Tibial artery (tissue), 4 donors: ENCODE results near the gene MCM3AP.
A peak's percentile ranks its signal among the peaks of the same experiment; 100 is the strongest.

Experiments
- DNase-seq, 2 donors: peaks; one replicate each; pipeline ENCODE4 v3.0.0-alpha.2; 2019
- H3K27ac ChIP-seq, 2 donors: fragments of 200-600 bp; sonication (generic) in 1 of 2; 1 replicate in 1 of 2; 2 replicates in 1 of 2; pipeline ENCODE4 v1.5.1; 2018 to 2019; ENCODE audit warnings: mild to moderate bottlenecking in 1 of 2
- H3K27me3 ChIP-seq, 2 donors: fragments of 200-600 bp; sonication (generic) in 1 of 2; one replicate each; pipeline versions ENCODE4 v1.5.1 to v1.6.0; 2016 to 2019
- H3K36me3 ChIP-seq, 3 donors: fragments of 200-600 bp; sonication (generic) in 2 of 3; one replicate each; pipeline ENCODE4 v1.5.1; 2016 to 2019; ENCODE audit warnings: mild to moderate bottlenecking in 2 of 3
- H3K4me1 ChIP-seq, 4 donors: fragments of 200-600 bp; sonication (generic) in 2 of 4; 1 replicate in 3 of 4; 2 replicates in 1 of 4; pipeline ENCODE4 v1.5.1; 2016 to 2019
- H3K4me3 ChIP-seq, 2 donors: fragments of 200-600 bp; sonication (generic) in 1 of 2; 1 replicate in 1 of 2; 2 replicates in 1 of 2; pipeline ENCODE4 v1.5.1; 2018 to 2019; ENCODE audit warnings: mild to moderate bottlenecking in 2 of 2
- H3K9me3 ChIP-seq, 3 donors: fragments of 200-600 bp; sonication (generic) in 1 of 3; one replicate each; pipeline ENCODE4 v1.5.1; 2016 to 2019
- CTCF ChIP-seq, 2 experiments: fragments of 200-600 bp in 1 of 2; fragments of 450-650 bp in 1 of 2; IDR thresholded peaks; one replicate each; pipeline ENCODE4 v1.5.1; 2017 to 2019; ENCODE audit warnings: antibody characterized with exemption in 2 of 2, mild to moderate bottlenecking in 1 of 2, moderate library complexity in 1 of 2
- intact Hi-C: fragments of 100-400 bp; cut with DNase I; formaldehyde crosslinking; loops from one replicate; pipeline ENCODE4 v1.15.0; 2023; ENCODE audit warnings: low total_unique reads

Gene MCM3AP

DNA sequence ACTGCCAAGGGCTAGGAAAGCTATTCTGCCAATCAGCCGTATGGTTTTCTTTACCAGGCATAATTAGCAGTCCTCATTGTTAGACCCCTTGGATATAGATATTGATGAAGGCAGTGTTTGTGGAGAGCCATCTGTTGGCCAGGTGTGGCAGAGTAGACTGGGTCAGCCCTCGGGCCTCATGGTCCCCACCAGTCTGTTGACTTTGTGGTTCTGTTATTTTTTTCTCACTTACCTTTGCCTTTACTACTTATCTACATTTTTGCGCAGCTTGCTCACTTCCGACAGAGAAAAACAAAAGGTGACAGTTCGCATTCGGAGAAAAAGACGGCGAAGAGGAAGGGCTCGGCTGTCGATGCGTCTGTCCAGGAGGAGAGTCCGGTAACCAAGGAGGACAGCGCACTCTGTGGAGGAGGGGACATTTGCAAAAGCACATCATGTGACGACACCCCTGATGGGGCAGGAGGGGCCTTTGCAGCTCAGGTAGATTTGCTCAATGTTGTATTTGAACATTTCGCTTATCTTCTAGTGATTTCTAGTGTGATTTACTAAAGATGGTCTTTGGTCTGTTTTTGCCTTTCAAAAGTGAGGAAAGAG, 40.8 kb upstream of the MCM3AP start:
- TF ChIP-seq CTCF (IDR thresholded peaks at IDR 0.05): no peak
- Histone ChIP-seq H3K4me3 (no peak overlapping the region), H3K27me3 (no peaks in the 10 kb centered on the region), H3K27ac (peak overlapping the region in 1 of 2 donors; percentile 99), H3K4me1 (peaks cover 0 to 27% (median 20%) of the 10 kb centered on the region in 4 donors), H3K9me3 (no peaks in the 10 kb centered on the region), H3K36me3 (peaks cover 17 to 39% (median 20%) of the 10 kb centered on the region in 3 donors)
- intact Hi-C loops: loop anchor here (10.0 kb wide), 1 partner anchor 101 kb away; the partner anchor contains the start of gene LSS
- no peak for DNase-seq

- intact Hi-C loops: loop anchor here (10.0 kb wide), 1 partner anchor 100 kb away; the partner anchor contains the start of gene LSS
- Histone ChIP-seq H3K9me3 (no peaks in the 10 kb centered on the region), H3K27me3 (no peaks in the 10 kb centered on the region), H3K36me3 (peaks cover 14 to 30% (median 14%) of the 10 kb centered on the region in 3 donors), H3K4me1 (peaks cover 0 to 27% (median 20%) of the 10 kb centered on the region in 4 donors), H3K4me3 (peak overlapping the region; percentile 70 to 100), H3K27ac (peak overlapping the region; percentile 76 to 99)
- TF ChIP-seq CTCF (IDR thresholded peaks at IDR 0.05): peak in 1 of 2 experiments; percentile 14
- peak; percentile 20 to 73 for DNase-seq
Observed at GRCh38 chr21:46325073-46325912, 39.9 kb upstream of the MCM3AP start.

DNA sequence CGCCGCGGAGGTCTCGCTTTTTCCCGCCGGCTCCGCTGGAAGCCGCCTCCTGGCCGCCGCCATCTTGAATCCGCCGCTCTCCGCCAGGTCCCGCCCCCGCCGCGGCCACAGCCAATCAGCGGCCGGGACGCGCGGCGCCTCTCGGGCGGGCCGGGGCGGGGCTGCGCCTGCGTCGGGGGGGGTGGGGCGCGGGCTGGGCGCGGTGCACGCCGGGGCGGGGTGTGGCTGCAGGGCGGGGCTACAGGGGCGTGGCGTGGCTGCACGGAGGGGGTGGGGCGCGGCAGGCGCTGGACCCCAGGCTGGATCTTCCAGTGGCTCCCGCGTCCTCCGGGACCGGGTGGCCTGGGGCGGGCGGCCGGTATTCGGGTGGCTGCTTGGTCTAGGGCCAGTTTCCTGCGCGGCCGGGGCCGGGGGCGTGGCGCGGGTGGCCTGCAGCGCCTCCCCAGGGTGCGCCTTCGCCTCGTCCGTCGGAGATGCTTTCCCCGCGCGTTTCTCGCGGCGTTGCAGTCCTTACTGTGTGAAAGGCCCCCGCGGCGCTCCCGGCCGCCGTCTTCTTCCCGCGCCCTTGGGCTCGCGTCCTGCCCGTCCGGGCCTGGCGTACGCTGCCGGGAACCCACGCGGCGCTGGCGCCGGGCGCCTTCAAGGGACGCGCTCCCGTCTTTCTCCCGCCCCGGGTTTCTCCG, 39.1 kb upstream of the MCM3AP start:
- TF ChIP-seq CTCF (IDR thresholded peaks at IDR 0.05): no peak
- peak; percentile 75 to 91 for DNase-seq
- Histone ChIP-seq H3K4me3 (peak overlapping the region; percentile 70 to 100), H3K4me1 (peaks cover 0 to 27% (median 20%) of the 10 kb centered on the region in 4 donors), H3K27me3 (no peaks in the 10 kb centered on the region), H3K36me3 (peaks cover 9 to 24% (median 9%) of the 10 kb centered on the region in 3 donors), H3K9me3 (no peaks in the 10 kb centered on the region), H3K27ac (peak overlapping the region; percentile 85 to 99)
- intact Hi-C loops: loop anchor here (10.0 kb wide), 1 partner anchor 100 kb away; the partner anchor contains the start of gene LSS

DNA sequence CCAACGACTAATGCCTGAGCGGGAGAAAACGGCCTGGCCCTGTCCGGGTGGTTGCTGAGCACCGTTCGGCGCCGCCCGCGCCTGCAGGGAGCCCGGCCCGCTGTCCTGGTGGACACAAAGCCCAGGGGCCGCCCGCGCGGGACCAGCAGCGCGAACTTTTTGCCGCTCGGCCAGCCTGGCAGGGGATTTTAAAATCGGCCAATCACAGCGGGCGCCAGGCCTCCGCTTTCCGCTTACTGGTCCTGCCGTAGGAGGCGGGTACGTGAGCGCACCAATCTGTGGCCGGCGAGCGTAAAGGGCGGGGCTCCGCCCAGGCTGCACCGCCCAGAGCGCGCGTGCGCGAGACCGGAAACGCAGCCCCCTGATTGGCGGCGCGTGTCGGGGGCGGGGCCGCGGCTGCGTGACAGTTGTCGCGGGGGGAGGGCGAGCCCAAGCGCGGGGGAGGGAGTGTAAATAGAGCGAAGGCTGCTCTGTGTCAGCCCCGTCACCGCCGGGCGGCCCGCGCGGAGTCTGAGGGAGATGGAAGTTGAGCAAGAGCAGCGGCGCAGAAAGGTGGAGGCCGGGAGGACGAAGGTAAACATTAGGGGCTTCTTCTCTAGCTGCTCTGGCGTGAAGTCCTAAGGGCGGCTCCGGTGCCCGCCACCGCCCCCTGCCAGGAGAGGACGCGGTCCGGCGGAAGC, 38.4 kb upstream of the MCM3AP start, which contains the start of the genes C21orf58 and PCNT:
Gene C21orf58 (minus strand): TSS at position 161 of the 680 bp plus-strand sequence. CDS start 1,132 bp downstream, outside the sequence.
Gene PCNT (plus strand): TSS at position 447 of the 680 bp plus-strand sequence. CDS start 73 bp downstream, at position 520.
- Histone ChIP-seq H3K9me3 (no peaks in the 10 kb centered on the region), H3K27ac (peak within 1 kb of the TSS; percentile 85 to 99), H3K4me1 (peaks cover 0 to 27% (median 20%) of the 10 kb centered on the region in 4 donors), H3K27me3 (no peaks in the 10 kb centered on the region), H3K36me3 (peaks cover 7 to 17% (median 9%) of the 10 kb centered on the region in 3 donors), H3K4me3 (peak within 1 kb of the TSS; percentile 70 to 100)
- no peak for TF ChIP-seq CTCF (IDR thresholded peaks at IDR 0.05)
- peak; percentile 97 to 99 for DNase-seq
- intact Hi-C loops: loop anchor here (2.0 to 10.0 kb wide), 2 partner anchors 37 to 99 kb away; partner anchors contain the start of genes LSS and YBEY
